K562 (cell line): ENCODE measurements around the gene FTSJ1.

Experiments
- BACH1 ChIP-seq: fragments of 200-800 bp; sonication (Bioruptor generic); IDR thresholded peaks from 2 replicates; pipeline ENCODE4 v1.6.1; 2016; ENCODE audit warnings: missing genetic modification characterization, missing compliant biosample characterization
- BHLHE40 ChIP-seq: IDR thresholded peaks from 2 replicates; pipeline ENCODE4 v1.6.1; 2011; ENCODE audit warnings: low read length, improper control_type of control experiment
- FOXJ3 ChIP-seq: sonication (generic); formaldehyde crosslinking; IDR thresholded peaks from 2 replicates; pipeline ENCODE4 v1.4.0; 2020; ENCODE audit warnings: mild to moderate bottlenecking, missing genetic modification reagents
- NFRKB ChIP-seq: fragments of 450-650 bp; IDR thresholded peaks from 2 replicates; pipeline ENCODE4 v1.6.1; 2016; ENCODE audit warnings: low read depth
- POLR2AphosphoS5 ChIP-seq: IDR thresholded peaks from 2 replicates; pipeline ENCODE4 v1.6.1; 2011; ENCODE audit warnings: mild to moderate bottlenecking, low read depth, low read length, moderate library complexity; ENCODE audit not compliant: control insufficient read depth, insufficient read depth
- TRIM28 ChIP-seq: fragments of 450-650 bp; IDR thresholded peaks from 2 replicates; pipeline ENCODE4 v1.6.1; 2017
- ZBTB7A ChIP-seq: IDR thresholded peaks from 2 replicates; pipeline ENCODE4 v1.6.1; 2011; ENCODE audit warnings: low read depth, mild to moderate bottlenecking, low read length, moderate library complexity, borderline replicate concordance; ENCODE audit not compliant: control insufficient read depth
- ZNF121 ChIP-seq: sonication (generic); formaldehyde crosslinking; conservative IDR thresholded peaks from 2 replicates; pipeline ENCODE4 v1.8.0; 2022; ENCODE audit warnings: missing genetic modification reagents
- TF ChIP-seq, protein P1 (sequence below), 3 experiments: IDR thresholded peaks in 2 of 3; conservative IDR thresholded peaks in 1 of 3; 2 replicates each; pipeline ENCODE4 v1.5.1; 2011 to 2012; ENCODE audit warnings: low read length in 3 of 3, mild to moderate bottlenecking in 3 of 3, control low read depth in 2 of 3, improper control_type of control experiment in 1 of 3, inconsistent platforms in 1 of 3, low read depth in 1 of 3, mixed read lengths in 1 of 3, moderate library complexity in 1 of 3; ENCODE audit not compliant: insufficient read depth in 2 of 3
- TF ChIP-seq, protein P2 (sequence below): fragments of 250-450 bp; sonication (Bioruptor Pico); IDR thresholded peaks from 2 replicates; pipeline ENCODE4 v1.4.0; 2020
- TF ChIP-seq, protein P3 (sequence below): fragments of 450-650 bp; IDR thresholded peaks from 2 replicates; pipeline ENCODE4 v1.6.1; 2016; ENCODE audit warnings: borderline replicate concordance
- TF ChIP-seq, protein P4 (sequence below): sonication (generic); formaldehyde crosslinking; IDR thresholded peaks from 2 replicates; pipeline ENCODE4 v1.8.1; 2023; ENCODE audit warnings: mild to moderate bottlenecking, missing genetic modification reagents

DNA sequence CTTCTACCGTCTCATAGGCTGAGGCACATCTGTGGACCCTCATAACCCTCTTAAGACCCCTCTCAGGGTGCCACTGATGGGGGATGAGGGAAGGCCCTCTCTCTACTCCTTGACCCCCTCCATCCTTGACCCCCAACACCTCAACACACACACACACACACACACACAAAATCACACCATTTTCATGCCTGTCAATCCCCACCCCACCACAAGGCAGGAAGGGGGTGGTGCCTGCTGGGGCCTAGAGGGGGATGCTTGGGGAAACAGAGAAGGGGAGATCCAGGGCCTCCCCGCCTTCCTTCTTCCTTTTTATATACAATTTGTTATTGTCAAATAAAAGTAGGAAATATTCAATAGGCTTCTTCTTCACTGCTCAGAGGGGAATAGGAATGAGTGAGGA lies 44.5 kb downstream of the FTSJ1 start:
- TF ChIP-seq, protein P1, sequence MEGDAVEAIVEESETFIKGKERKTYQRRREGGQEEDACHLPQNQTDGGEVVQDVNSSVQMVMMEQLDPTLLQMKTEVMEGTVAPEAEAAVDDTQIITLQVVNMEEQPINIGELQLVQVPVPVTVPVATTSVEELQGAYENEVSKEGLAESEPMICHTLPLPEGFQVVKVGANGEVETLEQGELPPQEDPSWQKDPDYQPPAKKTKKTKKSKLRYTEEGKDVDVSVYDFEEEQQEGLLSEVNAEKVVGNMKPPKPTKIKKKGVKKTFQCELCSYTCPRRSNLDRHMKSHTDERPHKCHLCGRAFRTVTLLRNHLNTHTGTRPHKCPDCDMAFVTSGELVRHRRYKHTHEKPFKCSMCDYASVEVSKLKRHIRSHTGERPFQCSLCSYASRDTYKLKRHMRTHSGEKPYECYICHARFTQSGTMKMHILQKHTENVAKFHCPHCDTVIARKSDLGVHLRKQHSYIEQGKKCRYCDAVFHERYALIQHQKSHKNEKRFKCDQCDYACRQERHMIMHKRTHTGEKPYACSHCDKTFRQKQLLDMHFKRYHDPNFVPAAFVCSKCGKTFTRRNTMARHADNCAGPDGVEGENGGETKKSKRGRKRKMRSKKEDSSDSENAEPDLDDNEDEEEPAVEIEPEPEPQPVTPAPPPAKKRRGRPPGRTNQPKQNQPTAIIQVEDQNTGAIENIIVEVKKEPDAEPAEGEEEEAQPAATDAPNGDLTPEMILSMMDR (IDR thresholded peaks at IDR 0.05 in 2 of 3, conservative IDR thresholded peaks at IDR 0.05 in 1 of 3; ENCODE audit: insufficient read depth in 2 of 3, low read depth in 1 of 3, low read length in 3 of 3) = no peak
- TF ChIP-seq, protein P2, sequence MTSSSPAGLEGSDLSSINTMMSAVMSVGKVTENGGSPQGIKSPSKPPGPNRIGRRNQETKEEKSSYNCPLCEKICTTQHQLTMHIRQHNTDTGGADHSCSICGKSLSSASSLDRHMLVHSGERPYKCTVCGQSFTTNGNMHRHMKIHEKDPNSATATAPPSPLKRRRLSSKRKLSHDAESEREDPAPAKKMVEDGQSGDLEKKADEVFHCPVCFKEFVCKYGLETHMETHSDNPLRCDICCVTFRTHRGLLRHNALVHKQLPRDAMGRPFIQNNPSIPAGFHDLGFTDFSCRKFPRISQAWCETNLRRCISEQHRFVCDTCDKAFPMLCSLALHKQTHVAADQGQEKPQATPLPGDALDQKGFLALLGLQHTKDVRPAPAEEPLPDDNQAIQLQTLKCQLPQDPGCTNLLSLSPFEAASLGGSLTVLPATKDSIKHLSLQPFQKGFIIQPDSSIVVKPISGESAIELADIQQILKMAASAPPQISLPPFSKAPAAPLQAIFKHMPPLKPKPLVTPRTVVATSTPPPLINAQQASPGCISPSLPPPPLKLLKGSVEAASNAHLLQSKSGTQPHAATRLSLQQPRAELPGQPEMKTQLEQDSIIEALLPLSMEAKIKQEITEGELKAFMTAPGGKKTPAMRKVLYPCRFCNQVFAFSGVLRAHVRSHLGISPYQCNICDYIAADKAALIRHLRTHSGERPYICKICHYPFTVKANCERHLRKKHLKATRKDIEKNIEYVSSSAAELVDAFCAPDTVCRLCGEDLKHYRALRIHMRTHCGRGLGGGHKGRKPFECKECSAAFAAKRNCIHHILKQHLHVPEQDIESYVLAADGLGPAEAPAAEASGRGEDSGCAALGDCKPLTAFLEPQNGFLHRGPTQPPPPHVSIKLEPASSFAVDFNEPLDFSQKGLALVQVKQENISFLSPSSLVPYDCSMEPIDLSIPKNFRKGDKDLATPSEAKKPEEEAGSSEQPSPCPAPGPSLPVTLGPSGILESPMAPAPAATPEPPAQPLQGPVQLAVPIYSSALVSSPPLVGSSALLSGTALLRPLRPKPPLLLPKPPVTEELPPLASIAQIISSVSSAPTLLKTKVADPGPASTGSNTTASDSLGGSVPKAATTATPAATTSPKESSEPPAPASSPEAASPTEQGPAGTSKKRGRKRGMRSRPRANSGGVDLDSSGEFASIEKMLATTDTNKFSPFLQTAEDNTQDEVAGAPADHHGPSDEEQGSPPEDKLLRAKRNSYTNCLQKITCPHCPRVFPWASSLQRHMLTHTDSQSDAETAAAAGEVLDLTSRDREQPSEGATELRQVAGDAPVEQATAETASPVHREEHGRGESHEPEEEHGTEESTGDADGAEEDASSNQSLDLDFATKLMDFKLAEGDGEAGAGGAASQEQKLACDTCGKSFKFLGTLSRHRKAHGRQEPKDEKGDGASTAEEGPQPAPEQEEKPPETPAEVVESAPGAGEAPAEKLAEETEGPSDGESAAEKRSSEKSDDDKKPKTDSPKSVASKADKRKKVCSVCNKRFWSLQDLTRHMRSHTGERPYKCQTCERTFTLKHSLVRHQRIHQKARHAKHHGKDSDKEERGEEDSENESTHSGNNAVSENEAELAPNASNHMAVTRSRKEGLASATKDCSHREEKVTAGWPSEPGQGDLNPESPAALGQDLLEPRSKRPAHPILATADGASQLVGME = no peak
- TF ChIP-seq, protein P3, sequence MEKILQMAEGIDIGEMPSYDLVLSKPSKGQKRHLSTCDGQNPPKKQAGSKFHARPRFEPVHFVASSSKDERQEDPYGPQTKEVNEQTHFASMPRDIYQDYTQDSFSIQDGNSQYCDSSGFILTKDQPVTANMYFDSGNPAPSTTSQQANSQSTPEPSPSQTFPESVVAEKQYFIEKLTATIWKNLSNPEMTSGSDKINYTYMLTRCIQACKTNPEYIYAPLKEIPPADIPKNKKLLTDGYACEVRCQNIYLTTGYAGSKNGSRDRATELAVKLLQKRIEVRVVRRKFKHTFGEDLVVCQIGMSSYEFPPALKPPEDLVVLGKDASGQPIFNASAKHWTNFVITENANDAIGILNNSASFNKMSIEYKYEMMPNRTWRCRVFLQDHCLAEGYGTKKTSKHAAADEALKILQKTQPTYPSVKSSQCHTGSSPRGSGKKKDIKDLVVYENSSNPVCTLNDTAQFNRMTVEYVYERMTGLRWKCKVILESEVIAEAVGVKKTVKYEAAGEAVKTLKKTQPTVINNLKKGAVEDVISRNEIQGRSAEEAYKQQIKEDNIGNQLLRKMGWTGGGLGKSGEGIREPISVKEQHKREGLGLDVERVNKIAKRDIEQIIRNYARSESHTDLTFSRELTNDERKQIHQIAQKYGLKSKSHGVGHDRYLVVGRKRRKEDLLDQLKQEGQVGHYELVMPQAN = no peak
- no peak for TF ChIP-seq POLR2AphosphoS5
- TF ChIP-seq BACH1 (tag) = no peak
- no peak for TF ChIP-seq BHLHE40
- TF ChIP-seq ZNF121 = no peak
- no peak for TF ChIP-seq FOXJ3 (CRISPR knock-in tag)
- TF ChIP-seq, protein P4, sequence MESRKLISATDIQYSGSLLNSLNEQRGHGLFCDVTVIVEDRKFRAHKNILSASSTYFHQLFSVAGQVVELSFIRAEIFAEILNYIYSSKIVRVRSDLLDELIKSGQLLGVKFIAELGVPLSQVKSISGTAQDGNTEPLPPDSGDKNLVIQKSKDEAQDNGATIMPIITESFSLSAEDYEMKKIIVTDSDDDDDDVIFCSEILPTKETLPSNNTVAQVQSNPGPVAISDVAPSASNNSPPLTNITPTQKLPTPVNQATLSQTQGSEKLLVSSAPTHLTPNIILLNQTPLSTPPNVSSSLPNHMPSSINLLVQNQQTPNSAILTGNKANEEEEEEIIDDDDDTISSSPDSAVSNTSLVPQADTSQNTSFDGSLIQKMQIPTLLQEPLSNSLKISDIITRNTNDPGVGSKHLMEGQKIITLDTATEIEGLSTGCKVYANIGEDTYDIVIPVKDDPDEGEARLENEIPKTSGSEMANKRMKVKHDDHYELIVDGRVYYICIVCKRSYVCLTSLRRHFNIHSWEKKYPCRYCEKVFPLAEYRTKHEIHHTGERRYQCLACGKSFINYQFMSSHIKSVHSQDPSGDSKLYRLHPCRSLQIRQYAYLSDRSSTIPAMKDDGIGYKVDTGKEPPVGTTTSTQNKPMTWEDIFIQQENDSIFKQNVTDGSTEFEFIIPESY (CRISPR knock-in tag) = no peak
- TF ChIP-seq TRIM28 = no peak
- no peak for TF ChIP-seq NFRKB
- no peak for TF ChIP-seq ZBTB7A
